BJ (cell line): ENCODE results near the gene RCOR3. TPM values are rescaled to one million over a fixed set of nuclear protein-coding genes. Genes with fewer than 3 reads are reported as not detected.

Source experiments
- CTCF ChIA-PET: fragments of 350-600 bp; formaldehyde crosslinking; extraction: SDS; loops from one replicate; lab custom pipeline; 2021; ENCODE audit warnings: antibody characterized with exemption, inconsistent platforms; lab: Yijun Ruan, JAX
- POLR2A ChIA-PET: fragments of 300-600 bp; sonication (Branson Sonifier 250); formaldehyde crosslinking; extraction: SDS; loops from one replicate; lab custom pipeline; 2021; ENCODE audit warnings: antibody characterized with exemption; lab: Charles Lee
- DNase-seq: peaks from one replicate; pipeline ENCODE4 v3.0.0-alpha.2; 2011; ENCODE audit warnings: low read depth
- H3K27me3 ChIP-seq: 2 replicates; pipeline ENCODE4 v1.6.0; 2011; ENCODE audit warnings: low read length; ENCODE audit not compliant: control insufficient read depth, insufficient read depth
- H3K36me3 ChIP-seq: 2 replicates; pipeline ENCODE4 v1.5.1; 2011; ENCODE audit warnings: low read length; ENCODE audit not compliant: control insufficient read depth, insufficient read depth
- H3K4me3 ChIP-seq: 2 replicates; pipeline ENCODE4 v1.5.1; 2011; ENCODE audit warnings: low read depth, mild to moderate bottlenecking, control low read depth, low read length
- polyA plus RNA-seq: library from polyadenylated mRNA; depleted of rRNA; stranded (reverse); fragments of >200 nt; gene quantifications from 2 replicates; pipeline ENCODE4 v1.2.3, GENCODE V29; 2011
- TF ChIP-seq, protein P1 (sequence below): IDR thresholded peaks from 2 replicates; pipeline ENCODE4 v1.5.1; 2011; ENCODE audit warnings: low read depth, mild to moderate bottlenecking, control low read depth, inconsistent platforms, low read length, moderate library complexity; ENCODE audit not compliant: insufficient read depth

Gene RCOR3
- polyA plus RNA-seq, 1 experiment: 27.7 TPM

DNA sequence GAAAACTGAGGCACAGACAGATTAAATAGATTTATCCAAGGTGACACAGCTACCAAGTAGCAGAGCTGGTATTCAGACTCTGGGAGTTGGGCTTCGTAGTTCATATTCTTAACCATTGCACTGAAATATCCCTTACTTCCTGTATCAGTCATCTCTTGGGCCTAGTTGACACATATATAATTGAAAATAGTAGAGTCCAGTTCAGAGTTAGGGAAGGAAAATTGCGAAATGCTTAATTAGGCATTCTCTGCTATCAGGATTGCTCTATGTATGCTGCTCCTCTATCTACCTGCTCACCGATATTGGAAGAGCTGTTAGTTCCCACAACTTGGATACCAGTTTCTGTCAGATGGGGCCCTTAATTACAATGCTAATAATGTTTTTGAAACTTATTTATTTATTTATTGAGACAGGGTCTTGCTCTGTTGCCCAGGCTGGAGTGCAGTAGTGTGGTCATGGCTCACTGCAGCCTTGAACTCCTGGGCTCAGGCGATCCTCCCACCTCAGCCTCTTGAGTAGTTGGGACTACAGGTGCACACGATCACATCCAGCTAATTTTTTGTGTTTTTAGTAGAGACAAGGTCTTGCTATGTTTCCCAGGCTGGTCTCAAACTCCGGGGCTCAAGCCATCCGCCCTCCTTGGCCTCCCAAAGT is 8.2 kb downstream of the RCOR3 start:
- DNase-seq: no peak
- Histone ChIP-seq H3K27me3 (no peaks in the 10 kb centered on the region), H3K36me3 (peaks cover 4% of the 10 kb centered on the region), H3K4me3 (no peak overlapping the region)
- ChIA-PET POLR2A (no interaction called here), CTCF (no interaction called here)
- TF ChIP-seq, protein P1, sequence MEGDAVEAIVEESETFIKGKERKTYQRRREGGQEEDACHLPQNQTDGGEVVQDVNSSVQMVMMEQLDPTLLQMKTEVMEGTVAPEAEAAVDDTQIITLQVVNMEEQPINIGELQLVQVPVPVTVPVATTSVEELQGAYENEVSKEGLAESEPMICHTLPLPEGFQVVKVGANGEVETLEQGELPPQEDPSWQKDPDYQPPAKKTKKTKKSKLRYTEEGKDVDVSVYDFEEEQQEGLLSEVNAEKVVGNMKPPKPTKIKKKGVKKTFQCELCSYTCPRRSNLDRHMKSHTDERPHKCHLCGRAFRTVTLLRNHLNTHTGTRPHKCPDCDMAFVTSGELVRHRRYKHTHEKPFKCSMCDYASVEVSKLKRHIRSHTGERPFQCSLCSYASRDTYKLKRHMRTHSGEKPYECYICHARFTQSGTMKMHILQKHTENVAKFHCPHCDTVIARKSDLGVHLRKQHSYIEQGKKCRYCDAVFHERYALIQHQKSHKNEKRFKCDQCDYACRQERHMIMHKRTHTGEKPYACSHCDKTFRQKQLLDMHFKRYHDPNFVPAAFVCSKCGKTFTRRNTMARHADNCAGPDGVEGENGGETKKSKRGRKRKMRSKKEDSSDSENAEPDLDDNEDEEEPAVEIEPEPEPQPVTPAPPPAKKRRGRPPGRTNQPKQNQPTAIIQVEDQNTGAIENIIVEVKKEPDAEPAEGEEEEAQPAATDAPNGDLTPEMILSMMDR: no peak

DNA sequence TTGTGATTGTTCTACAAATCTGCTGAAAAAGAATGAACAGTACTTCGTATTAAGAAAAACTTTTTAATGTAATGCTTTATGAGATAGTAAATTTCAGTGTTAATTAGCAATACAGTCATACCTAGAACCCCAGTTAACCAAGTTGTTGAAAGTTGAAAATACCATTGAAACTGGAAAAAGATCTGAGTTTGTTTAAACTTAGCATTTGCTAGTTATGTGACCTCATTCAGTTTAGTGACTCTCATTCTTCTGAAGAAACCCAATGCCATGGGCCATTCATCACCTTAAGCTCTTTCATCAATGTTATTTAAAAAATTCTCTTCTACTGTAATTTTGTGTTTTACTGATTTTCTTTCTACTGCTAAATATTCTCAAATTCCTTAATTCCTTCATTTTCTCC is 20.2 kb downstream of the RCOR3 start:
- Histone ChIP-seq H3K4me3 (no peak overlapping the region), H3K27me3 (no peaks in the 10 kb centered on the region), H3K36me3 (peaks cover 5% of the 10 kb centered on the region)
- ChIA-PET CTCF (no interaction called here), POLR2A (no interaction called here)
- TF ChIP-seq, protein P1: no peak
- no peak for DNase-seq

DNA sequence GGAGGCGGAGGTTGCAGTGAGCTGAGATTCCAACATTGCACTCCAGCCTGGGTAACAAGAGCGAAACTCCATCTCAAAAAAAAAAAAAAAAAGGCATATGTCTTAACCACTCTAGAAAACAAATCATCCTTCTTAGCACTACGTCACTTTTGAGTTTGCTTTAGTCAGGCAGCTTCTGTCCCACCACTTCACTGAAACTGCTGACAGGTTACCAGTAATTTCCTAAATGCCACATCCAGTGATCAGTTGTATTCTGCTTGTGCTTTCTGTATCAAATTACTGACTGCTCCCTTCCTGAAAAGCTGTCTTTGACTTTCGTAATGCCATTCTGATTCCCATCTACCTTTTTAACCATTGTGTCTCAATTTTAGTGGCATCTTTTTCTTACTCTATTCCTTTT is 21.7 kb downstream of the RCOR3 start:
- ChIA-PET POLR2A (no interaction called here), CTCF (no interaction called here)
- DNase-seq: no peak
- no peaks in the 10 kb centered on the region for H3K27me3 ChIP-seq
- no peak overlapping the region for H3K4me3 ChIP-seq
- peaks cover 5% of the 10 kb centered on the region for H3K36me3 ChIP-seq
- TF ChIP-seq, protein P1: no peak

DNA sequence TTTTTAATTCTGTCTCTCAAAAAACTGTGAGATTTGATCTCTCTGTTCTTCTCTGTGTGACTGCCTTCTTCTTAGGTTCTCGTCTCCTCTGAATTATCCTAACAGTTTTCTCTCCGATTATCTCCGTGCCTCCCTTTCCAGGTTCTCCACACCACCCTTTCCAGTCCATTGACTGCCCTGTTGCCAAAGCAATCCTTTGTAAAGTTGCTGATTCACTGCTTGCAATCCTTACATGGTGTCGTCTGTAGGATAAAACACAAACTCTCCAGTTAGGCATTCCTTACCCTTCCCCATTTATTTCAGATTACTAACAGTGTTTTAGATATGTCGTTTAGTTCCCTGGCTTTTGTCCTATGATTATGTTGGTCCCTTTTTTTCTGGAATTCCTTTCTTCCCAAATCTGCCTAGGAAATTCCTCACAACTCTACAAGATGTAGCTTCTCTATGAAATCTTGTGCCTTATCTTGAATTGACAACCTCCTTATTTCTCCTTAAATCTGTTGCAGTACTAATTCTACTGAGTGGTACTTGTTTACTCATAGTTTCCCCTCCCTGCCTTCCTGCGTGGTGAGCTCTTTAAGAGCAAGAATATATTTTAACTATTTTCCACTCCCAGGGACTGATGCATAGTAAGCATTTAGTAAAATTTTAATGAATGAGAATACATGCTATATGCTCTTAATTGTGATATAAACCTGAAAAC is 22.3 kb downstream of the RCOR3 start:
- DNase-seq: no peak
- ChIA-PET POLR2A (interaction anchor here (0.6 kb wide), 1 partner anchor 26 kb away, joined by 10 read pairs; no protein-coding TSS in a partner anchor), CTCF (no interaction called here)
- H3K4me3 ChIP-seq: no peak overlapping the region
- TF ChIP-seq, protein P1: no peak
- peaks cover 5% of the 10 kb centered on the region for H3K36me3 ChIP-seq
- no peaks in the 10 kb centered on the region for H3K27me3 ChIP-seq

DNA sequence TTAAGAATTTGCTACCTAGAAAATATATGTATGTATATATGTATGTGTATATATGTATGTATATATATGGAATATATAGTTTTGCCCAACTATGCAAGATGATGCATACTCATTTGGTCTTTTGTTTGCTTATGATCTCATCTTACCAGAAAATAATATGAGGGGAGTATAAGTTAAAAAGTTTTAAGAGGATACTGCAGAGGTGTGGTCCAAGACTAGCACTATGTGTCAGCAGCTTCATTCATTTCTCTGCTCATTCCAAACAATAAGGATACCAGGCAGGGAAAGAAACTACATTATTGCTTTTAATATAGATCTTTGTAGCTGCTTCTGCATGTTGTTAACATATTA is 22.8 kb downstream of the RCOR3 start:
- Histone ChIP-seq H3K27me3 (no peaks in the 10 kb centered on the region), H3K36me3 (peaks cover 5% of the 10 kb centered on the region), H3K4me3 (no peak overlapping the region)
- ChIA-PET CTCF (no interaction called here), POLR2A (interaction anchor here (0.6 kb wide), 1 partner anchor 26 kb away, joined by 10 read pairs; no protein-coding TSS in a partner anchor)
- TF ChIP-seq, protein P1: no peak
- DNase-seq: no peak
